Adrenal gland (tissue), 5 donors: ENCODE measurements around the gene ANKRD11.

Experiments used
- CTCF ChIP-seq, 6 experiments: fragments of 450-650 bp in 4 of 6; fragments of 200-600 bp in 2 of 6; sonication (generic) in 1 of 6; IDR thresholded peaks; 1 replicate in 5 of 6; 2 replicates in 1 of 6; pipeline versions ENCODE4 v1.5.1 to v1.8.0; 2016 to 2021; ENCODE audit warnings: antibody characterized with exemption in 6 of 6, mild to moderate bottlenecking in 2 of 6, moderate library complexity in 1 of 6
- POLR2A ChIP-seq, 2 donors: fragments of 450-650 bp; IDR thresholded peaks; one replicate each; pipeline ENCODE4 v1.6.1; 2017; ENCODE audit warnings: antibody characterized with exemption in 2 of 2, mild to moderate bottlenecking in 2 of 2, moderate library complexity in 1 of 2
- donor health status: DM: no; HTN: no; CAD: no.

GRCh38 chr16:89288966-89289365 lies 201.4 kb downstream of the ANKRD11 start:
- no peak for TF ChIP-seq CTCF (IDR thresholded peaks at IDR 0.05)
- TF ChIP-seq POLR2A (IDR thresholded peaks at IDR 0.05) = no peak
